SU-DHL-6 (cell line): ENCODE results near the gene TIAM2.

Experiments
- H2AFZ ChIP-seq: fragments of 200-600 bp; sonication (generic); 2 replicates; pipeline ENCODE4 v1.6.1; 2014; ENCODE audit warnings: low read depth, mild to moderate bottlenecking, moderate library complexity, mixed read lengths, antibody characterized with exemption, low read length; ENCODE audit not compliant: severe bottlenecking
- H3F3A ChIP-seq: fragments of 200-600 bp; shearing (Covaris generic); 2 replicates; pipeline ENCODE4 v1.6.0; 2016; ENCODE audit warnings: antibody characterized with exemption, mild to moderate bottlenecking; ENCODE audit not compliant: insufficient read depth
- H3K27ac ChIP-seq: fragments of 200-600 bp; sonication (generic); 2 replicates; pipeline ENCODE4 v1.5.1; 2016; ENCODE audit warnings: low read depth, mild to moderate bottlenecking, low read length, moderate library complexity, mixed read lengths
- H3K27me3 ChIP-seq: fragments of 200-600 bp; sonication (generic), shearing (Covaris generic); 2 replicates; pipeline ENCODE4 v1.6.0; 2014; ENCODE audit warnings: mild to moderate bottlenecking, low read length
- H3K36me3 ChIP-seq: fragments of 200-600 bp; sonication (generic); 2 replicates; pipeline ENCODE4 v1.6.1; 2014; ENCODE audit warnings: mild to moderate bottlenecking, low read length, mixed read lengths
- H3K4me2 ChIP-seq: fragments of 300-600, 200-600 bp; shearing (Covaris generic), sonication (generic); 2 replicates; pipeline ENCODE4 v1.6.0; 2014; ENCODE audit warnings: low read length, low read depth, mild to moderate bottlenecking; ENCODE audit not compliant: poor library complexity, severe bottlenecking
- H3K4me3 ChIP-seq: fragments of 200-600 bp; sonication (generic); 2 replicates; pipeline ENCODE4 v1.5.1; 2014; ENCODE audit warnings: antibody characterized with exemption, low read length, mild to moderate bottlenecking, mixed read lengths; ENCODE audit not compliant: insufficient read depth, poor library complexity, severe bottlenecking
- H3K79me2 ChIP-seq: fragments of 200-600 bp; sonication (generic); 2 replicates; pipeline ENCODE4 v1.6.1; 2014; ENCODE audit warnings: mild to moderate bottlenecking, low read length, moderate library complexity; ENCODE audit not compliant: insufficient read depth
- H3K9ac ChIP-seq: fragments of 200-600 bp; sonication (generic); 2 replicates; pipeline ENCODE4 v1.7.0; 2014; ENCODE audit warnings: mild to moderate bottlenecking, low read length
- H3K9me2 ChIP-seq: fragments of 200-600 bp; sonication (generic); replicated peaks from 2 replicates; pipeline ENCODE4 v1.6.1; 2014; ENCODE audit warnings: low read length; ENCODE audit not compliant: insufficient read depth
- H3K9me3 ChIP-seq: fragments of 200-600 bp; sonication (generic); 2 replicates; pipeline ENCODE4 v1.6.1; 2014; ENCODE audit warnings: low read length, mixed read lengths; ENCODE audit not compliant: insufficient read depth
- H4K20me1 ChIP-seq: fragments of 200-600 bp; sonication (generic); 2 replicates; pipeline ENCODE4 v1.6.1; 2014; ENCODE audit warnings: low read depth, mild to moderate bottlenecking, antibody characterized with exemption, low read length, moderate library complexity, mixed read lengths
- EZH2phosphoT487 ChIP-seq: fragments of 200-600 bp; sonication (generic), shearing (Covaris generic); conservative IDR thresholded peaks from 2 replicates; pipeline ENCODE4 v1.6.1; 2018; ENCODE audit warnings: mild to moderate bottlenecking, antibody characterized with exemption, low read length, moderate library complexity, mixed read lengths
- TF ChIP-seq, protein P1 (sequence below): fragments of 200-600 bp; sonication (generic); IDR thresholded peaks from one replicate; pipeline ENCODE4 v1.5.1; 2017; ENCODE audit warnings: antibody characterized with exemption, mild to moderate bottlenecking, low read length, moderate library complexity; ENCODE audit not compliant: insufficient read depth, poor library complexity, severe bottlenecking

TIAM2 gene

DNA sequence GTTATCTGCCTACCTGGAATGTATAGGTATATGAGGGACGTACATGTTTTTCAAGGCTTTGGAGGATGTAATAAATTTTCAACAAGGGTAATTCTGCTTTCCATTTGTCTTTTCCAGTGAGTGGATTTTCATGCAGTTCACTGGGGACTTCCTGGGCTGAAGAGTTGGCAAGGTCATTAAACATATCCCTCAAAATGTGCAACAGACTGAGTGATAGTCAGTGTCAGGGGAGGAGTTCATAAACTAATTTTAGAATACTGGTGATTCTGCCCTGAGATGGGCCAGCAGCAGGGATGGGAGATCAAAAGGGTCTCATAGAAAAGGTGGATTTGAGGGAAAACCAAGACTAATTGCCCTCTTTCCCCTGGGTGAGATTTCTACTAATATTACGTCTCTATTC is 146.4 kb downstream of the TIAM2 start:
- Histone ChIP-seq H3K9me2 (no peaks in the 10 kb centered on the region), H3K27ac (no peak overlapping the region), H3K9me3 (no peaks in the 10 kb centered on the region), H3K27me3 (no peaks in the 10 kb centered on the region), H3K4me2 (no peak overlapping the region), H2AFZ (no peak overlapping the region), H3K4me3 (no peak overlapping the region), H4K20me1 (no peaks in the 10 kb centered on the region), H3K9ac (no peak overlapping the region), H3F3A (no peaks in the 10 kb centered on the region), H3K36me3 (no peaks in the 10 kb centered on the region), H3K79me2 (no peaks in the 10 kb centered on the region)
- TF ChIP-seq EZH2phosphoT487: no peak
- TF ChIP-seq, protein P1, sequence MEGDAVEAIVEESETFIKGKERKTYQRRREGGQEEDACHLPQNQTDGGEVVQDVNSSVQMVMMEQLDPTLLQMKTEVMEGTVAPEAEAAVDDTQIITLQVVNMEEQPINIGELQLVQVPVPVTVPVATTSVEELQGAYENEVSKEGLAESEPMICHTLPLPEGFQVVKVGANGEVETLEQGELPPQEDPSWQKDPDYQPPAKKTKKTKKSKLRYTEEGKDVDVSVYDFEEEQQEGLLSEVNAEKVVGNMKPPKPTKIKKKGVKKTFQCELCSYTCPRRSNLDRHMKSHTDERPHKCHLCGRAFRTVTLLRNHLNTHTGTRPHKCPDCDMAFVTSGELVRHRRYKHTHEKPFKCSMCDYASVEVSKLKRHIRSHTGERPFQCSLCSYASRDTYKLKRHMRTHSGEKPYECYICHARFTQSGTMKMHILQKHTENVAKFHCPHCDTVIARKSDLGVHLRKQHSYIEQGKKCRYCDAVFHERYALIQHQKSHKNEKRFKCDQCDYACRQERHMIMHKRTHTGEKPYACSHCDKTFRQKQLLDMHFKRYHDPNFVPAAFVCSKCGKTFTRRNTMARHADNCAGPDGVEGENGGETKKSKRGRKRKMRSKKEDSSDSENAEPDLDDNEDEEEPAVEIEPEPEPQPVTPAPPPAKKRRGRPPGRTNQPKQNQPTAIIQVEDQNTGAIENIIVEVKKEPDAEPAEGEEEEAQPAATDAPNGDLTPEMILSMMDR: no peak

DNA sequence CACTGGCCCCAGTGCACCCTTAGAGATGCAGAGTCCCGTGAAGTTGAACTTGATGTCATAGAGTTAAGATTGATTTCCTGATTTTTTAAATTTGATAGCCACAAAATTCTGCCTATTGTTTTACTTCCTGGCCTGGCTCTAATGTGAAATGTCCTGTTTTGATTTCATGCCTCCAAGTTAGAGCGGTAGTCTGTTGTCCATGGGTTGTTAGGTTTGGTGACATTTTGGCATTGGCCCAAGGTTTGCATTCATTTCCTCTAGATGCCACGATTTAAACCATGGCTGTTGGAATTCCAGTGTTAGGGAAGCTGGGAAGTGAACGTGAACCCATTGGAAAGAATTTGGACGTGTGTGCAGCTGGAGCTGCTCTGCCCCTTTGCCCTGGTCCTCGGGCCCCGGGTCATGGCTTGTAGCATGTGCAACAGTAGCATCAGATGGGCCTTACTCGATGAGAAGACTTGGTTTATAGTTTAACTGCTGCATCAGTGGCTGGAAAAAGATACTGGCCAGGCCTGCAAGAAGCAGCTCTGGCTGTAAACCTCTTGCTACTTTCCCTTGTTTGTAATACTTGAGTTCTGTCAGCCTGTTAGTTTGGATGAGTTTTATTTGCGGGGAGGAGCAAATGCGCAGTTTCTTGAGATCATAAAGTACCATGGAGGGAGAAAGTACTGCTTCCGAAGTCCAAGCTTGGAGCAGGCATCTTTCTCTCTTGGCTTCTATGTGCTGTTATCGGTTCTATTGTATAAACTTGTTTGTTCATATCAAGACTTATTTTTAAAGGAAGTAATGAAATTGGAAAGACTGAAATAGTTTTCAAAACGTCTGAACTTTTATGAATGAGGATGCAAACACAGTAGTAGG is 147.3 kb downstream of the TIAM2 start:
- no peak overlapping the region for H3K4me3 ChIP-seq

DNA sequence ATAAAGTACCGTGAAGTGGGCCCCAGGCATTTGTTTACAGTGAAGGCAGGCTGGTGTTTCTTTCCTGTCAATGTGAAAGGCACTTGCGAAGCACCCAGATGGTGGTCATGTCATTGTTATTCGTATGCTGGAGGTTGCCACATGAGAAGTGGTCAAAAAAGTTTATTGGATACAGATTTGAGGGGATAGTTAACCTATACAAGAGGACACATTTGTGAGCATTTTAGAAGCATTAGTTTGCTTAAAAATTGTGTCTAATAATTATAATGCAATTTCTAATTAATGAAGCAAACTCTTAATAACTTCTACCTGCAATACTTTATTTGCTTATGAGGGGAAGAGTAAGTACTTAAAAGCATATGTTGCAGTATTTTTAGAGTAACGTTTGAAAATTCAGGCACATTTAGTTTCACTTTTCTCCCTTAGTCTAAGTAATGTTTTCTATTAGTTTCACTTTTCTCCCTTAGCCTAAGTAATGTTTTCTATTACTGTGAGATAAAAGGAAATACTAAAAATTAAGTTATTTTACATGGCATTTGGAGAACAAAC is 148.0 kb downstream of the TIAM2 start:
- no peak overlapping the region for H2AFZ ChIP-seq
- no peaks in the 10 kb centered on the region for H4K20me1 ChIP-seq
- H3K79me2 ChIP-seq: no peaks in the 10 kb centered on the region
- H3K9ac ChIP-seq: no peak overlapping the region
- TF ChIP-seq, protein P1: no peak
- no peak for TF ChIP-seq EZH2phosphoT487
- no peaks in the 10 kb centered on the region for H3K36me3 ChIP-seq
- H3K9me3 ChIP-seq: no peaks in the 10 kb centered on the region
- no peak overlapping the region for H3K4me3 ChIP-seq
- no peaks in the 10 kb centered on the region for H3K27me3 ChIP-seq
- no peaks in the 10 kb centered on the region for H3F3A ChIP-seq
- H3K4me2 ChIP-seq: no peak overlapping the region
- no peaks in the 10 kb centered on the region for H3K9me2 ChIP-seq
- no peak overlapping the region for H3K27ac ChIP-seq

More for the DNA sequence above, 147.3 kb downstream of the TIAM2 start:
- no peaks in the 10 kb centered on the region for H3K27me3 ChIP-seq
- TF ChIP-seq, protein P1: no peak
- TF ChIP-seq EZH2phosphoT487: no peak
- H4K20me1 ChIP-seq: no peaks in the 10 kb centered on the region
- H3K9ac ChIP-seq: no peak overlapping the region
- no peak overlapping the region for H2AFZ ChIP-seq
- H3K4me2 ChIP-seq: no peak overlapping the region
- no peak overlapping the region for H3K27ac ChIP-seq
- H3K9me3 ChIP-seq: no peaks in the 10 kb centered on the region
- no peaks in the 10 kb centered on the region for H3F3A ChIP-seq
- no peaks in the 10 kb centered on the region for H3K9me2 ChIP-seq
- H3K36me3 ChIP-seq: no peaks in the 10 kb centered on the region
- no peaks in the 10 kb centered on the region for H3K79me2 ChIP-seq
